ENCODE data around the gene SREK1IP1.
"Not testable (repeated sequence)": the region's sequence is repeated elsewhere in the genome, so short reads cannot be mapped to it uniquely, and the experiment has no call there.

The SREK1IP1 gene

GRCh38 chr5:64763948-64764503 is 4.5 kb downstream of the SREK1IP1 start:
- DNase-seq, result no peak

- DNase-seq, result no peak
Observed at GRCh38 chr5:64759960-64760660, 8.4 kb downstream of the SREK1IP1 start.

GRCh38 chr5:64758901-64759300 is 9.6 kb downstream of the SREK1IP1 start:
- no peak for DNase-seq

- no peak for DNase-seq
Observed at GRCh38 chr5:64754066-64754465, 14.4 kb downstream of the SREK1IP1 start.

- no peak for DNase-seq
Observed at GRCh38 chr5:64749385-64749784, 19.1 kb downstream of the SREK1IP1 start.

- no peak for DNase-seq
Observed at GRCh38 chr5:64746446-64746845, 22.0 kb downstream of the SREK1IP1 start.

GRCh38 chr5:64744914-64745313 is 23.6 kb downstream of the SREK1IP1 start:
- no peak for DNase-seq

GRCh38 chr5:64742821-64743220 is 25.7 kb downstream of the SREK1IP1 start:
- no peak for DNase-seq

GRCh38 chr5:64742411-64742810 is 26.1 kb downstream of the SREK1IP1 start:
- DNase-seq, result no peak

GRCh38 chr5:64727150-64727549 is 41.3 kb downstream of the SREK1IP1 start:
- no peak for DNase-seq

GRCh38 chr5:64722588-64722987 is 45.9 kb downstream of the SREK1IP1 start:
- DNase-seq, result no peak

GRCh38 chr5:64714495-64714894 is 54.0 kb downstream of the SREK1IP1 start:
- DNase-seq, result not testable (repeated sequence)

GRCh38 chr5:64707191-64707590 is 61.3 kb downstream of the SREK1IP1 start:
- no peak for DNase-seq

GRCh38 chr5:64706074-64706473 is 62.4 kb downstream of the SREK1IP1 start:
- DNase-seq, result not testable (repeated sequence)

- DNase-seq, result no peak
Observed at GRCh38 chr5:64700765-64701164, 67.7 kb downstream of the SREK1IP1 start.

- DNase-seq, result not testable (repeated sequence)
Observed at GRCh38 chr5:64696414-64696813, 72.1 kb downstream of the SREK1IP1 start.

- no peak for DNase-seq
Observed at GRCh38 chr5:64693636-64694035, 74.9 kb downstream of the SREK1IP1 start.

GRCh38 chr5:64691291-64691690 is 77.2 kb downstream of the SREK1IP1 start:
- DNase-seq, result no peak

GRCh38 chr5:64690417-64691151 is 77.9 kb downstream of the SREK1IP1 start, which contains the start of gene SHISAL2B:
Gene SHISAL2B (plus strand): TSS chr5:64690503. CDS start chr5:64690624, 121 bp downstream.
- no peak for DNase-seq

- no peak for DNase-seq
Observed at GRCh38 chr5:64690104-64690416, 78.4 kb downstream of the SREK1IP1 start.

GRCh38 chr5:64688965-64689364 is 79.5 kb downstream of the SREK1IP1 start:
- no peak for DNase-seq

- no peak for DNase-seq
Observed at GRCh38 chr5:64688391-64688790, 80.1 kb downstream of the SREK1IP1 start.

GRCh38 chr5:64685866-64686265 is 82.6 kb downstream of the SREK1IP1 start:
- no peak for DNase-seq

GRCh38 chr5:64682608-64683007 is 85.9 kb downstream of the SREK1IP1 start:
- DNase-seq, result no peak
